Peyer's patch (tissue), 4 donors: ENCODE data around the gene MAGI3.

Experiments used
- POLR2A ChIP-seq, 2 donors: fragments of 450-650 bp; IDR thresholded peaks; one replicate each; pipeline ENCODE4 v1.5.1; 2017; ENCODE audit warnings: antibody characterized with exemption in 2 of 2, mild to moderate bottlenecking in 2 of 2, moderate library complexity in 2 of 2
- TF ChIP-seq, protein P1 (sequence below), 6 experiments: fragments of 450-650 bp in 4 of 6; fragments of 200-600 bp in 2 of 6; sonication (generic) in 1 of 6; IDR thresholded peaks; one replicate each; pipeline ENCODE4 v1.5.1; 2017 to 2019; ENCODE audit warnings: antibody characterized with exemption in 6 of 6, mild to moderate bottlenecking in 3 of 6, moderate library complexity in 1 of 6

- TF ChIP-seq POLR2A (IDR thresholded peaks at IDR 0.05), result no peak
- TF ChIP-seq, protein P1, sequence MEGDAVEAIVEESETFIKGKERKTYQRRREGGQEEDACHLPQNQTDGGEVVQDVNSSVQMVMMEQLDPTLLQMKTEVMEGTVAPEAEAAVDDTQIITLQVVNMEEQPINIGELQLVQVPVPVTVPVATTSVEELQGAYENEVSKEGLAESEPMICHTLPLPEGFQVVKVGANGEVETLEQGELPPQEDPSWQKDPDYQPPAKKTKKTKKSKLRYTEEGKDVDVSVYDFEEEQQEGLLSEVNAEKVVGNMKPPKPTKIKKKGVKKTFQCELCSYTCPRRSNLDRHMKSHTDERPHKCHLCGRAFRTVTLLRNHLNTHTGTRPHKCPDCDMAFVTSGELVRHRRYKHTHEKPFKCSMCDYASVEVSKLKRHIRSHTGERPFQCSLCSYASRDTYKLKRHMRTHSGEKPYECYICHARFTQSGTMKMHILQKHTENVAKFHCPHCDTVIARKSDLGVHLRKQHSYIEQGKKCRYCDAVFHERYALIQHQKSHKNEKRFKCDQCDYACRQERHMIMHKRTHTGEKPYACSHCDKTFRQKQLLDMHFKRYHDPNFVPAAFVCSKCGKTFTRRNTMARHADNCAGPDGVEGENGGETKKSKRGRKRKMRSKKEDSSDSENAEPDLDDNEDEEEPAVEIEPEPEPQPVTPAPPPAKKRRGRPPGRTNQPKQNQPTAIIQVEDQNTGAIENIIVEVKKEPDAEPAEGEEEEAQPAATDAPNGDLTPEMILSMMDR (IDR thresholded peaks at IDR 0.05), result no peak
Measured at GRCh38 chr1:113593550-113594297, 203.4 kb downstream of the MAGI3 start.
